HG02885 (cell line): ENCODE results near the gene SYNGR4.
"Not testable (repeated sequence)": the region's sequence is repeated elsewhere in the genome, so short reads cannot be mapped to it uniquely, and the experiment has no call there.

Experiments used
- ATAC-seq: cut with Tn5 transposase; IDR thresholded peaks from one replicate; pipeline ENCODE4 v1.9.1; 2021; ENCODE audit warnings: mild to moderate bottlenecking; ENCODE audit not compliant: unreplicated experiment, poor library complexity

The SYNGR4 gene, protein sequence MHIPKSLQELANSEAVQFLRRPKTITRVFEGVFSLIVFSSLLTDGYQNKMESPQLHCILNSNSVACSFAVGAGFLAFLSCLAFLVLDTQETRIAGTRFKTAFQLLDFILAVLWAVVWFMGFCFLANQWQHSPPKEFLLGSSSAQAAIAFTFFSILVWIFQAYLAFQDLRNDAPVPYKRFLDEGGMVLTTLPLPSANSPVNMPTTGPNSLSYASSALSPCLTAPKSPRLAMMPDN

DNA sequence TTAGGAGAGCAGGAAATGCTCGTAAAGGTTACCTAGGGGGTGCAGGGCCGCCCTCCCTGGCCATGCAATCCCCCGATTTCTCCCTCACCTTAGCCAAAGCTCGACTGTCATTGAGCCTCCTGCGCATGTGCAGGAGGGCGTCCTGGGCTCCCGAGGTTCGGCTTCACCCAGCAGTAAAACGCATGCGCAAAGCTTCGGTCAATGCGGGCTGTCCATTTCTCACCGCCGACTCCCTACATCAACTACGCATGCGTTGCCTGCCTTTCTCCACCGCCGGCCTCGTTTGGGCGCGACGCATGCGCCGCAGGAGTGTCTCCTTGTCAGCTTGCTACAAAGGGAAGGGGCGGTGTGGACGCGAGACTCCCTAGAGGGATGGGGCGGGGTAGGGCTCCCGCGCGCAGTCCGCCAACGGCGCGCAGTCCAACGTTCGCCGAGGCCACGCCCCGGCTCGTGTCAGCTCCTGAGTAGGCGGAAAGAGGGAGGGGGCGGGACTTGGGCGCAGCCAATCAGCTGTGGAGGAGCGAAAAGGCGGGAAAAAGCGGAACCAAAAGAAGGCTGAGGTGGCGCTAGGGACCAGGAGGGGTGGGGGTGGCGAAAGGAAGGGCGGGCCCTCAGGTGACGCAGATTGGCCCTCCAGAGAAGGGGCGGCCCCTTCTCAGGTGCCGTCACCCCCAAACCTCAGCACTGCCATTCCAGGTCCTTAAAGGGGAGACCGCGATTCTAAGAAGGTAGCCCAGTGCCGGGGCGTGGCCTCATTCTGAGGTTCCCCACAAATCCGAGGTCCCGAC is at the start of gene SYNGR4, which contains the start of gene TMEM143:
SYNGR4 (plus strand) TSS at position 558 of the 788 bp plus-strand sequence. CDS start 1,476 bp downstream, outside the sequence.
TMEM143 (minus strand) TSS at position 131 of the 788 bp plus-strand sequence; CDS start at position 111, 20 bp downstream.
- ATAC-seq = peak; percentile 84

GRCh38 chr19:48315712-48316111 is 48.5 kb upstream of the SYNGR4 start:
- ATAC-seq = no peak

- ATAC-seq = not testable (repeated sequence)
Measured at GRCh38 chr19:48317708-48317960, 46.5 kb upstream of the SYNGR4 start.

- ATAC-seq = no peak
Measured at GRCh38 chr19:48318286-48318987, 45.7 kb upstream of the SYNGR4 start.

- no peak for ATAC-seq
Measured at GRCh38 chr19:48319647-48320541, 44.3 kb upstream of the SYNGR4 start.

DNA sequence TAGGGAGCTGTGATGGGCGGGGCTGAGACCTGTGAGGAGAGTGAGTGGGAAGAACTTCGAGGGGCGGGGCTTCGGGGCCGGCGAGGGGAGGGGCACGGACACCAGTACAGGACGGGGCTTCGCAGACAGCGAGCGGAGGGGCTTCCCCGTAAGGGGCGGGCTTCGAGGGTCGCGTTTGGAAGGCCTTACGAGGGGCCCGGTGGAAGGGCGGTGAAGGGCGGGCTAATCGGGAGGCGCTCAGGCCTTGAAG is 42.9 kb upstream of the SYNGR4 start:
- ATAC-seq = peak; percentile 61

DNA sequence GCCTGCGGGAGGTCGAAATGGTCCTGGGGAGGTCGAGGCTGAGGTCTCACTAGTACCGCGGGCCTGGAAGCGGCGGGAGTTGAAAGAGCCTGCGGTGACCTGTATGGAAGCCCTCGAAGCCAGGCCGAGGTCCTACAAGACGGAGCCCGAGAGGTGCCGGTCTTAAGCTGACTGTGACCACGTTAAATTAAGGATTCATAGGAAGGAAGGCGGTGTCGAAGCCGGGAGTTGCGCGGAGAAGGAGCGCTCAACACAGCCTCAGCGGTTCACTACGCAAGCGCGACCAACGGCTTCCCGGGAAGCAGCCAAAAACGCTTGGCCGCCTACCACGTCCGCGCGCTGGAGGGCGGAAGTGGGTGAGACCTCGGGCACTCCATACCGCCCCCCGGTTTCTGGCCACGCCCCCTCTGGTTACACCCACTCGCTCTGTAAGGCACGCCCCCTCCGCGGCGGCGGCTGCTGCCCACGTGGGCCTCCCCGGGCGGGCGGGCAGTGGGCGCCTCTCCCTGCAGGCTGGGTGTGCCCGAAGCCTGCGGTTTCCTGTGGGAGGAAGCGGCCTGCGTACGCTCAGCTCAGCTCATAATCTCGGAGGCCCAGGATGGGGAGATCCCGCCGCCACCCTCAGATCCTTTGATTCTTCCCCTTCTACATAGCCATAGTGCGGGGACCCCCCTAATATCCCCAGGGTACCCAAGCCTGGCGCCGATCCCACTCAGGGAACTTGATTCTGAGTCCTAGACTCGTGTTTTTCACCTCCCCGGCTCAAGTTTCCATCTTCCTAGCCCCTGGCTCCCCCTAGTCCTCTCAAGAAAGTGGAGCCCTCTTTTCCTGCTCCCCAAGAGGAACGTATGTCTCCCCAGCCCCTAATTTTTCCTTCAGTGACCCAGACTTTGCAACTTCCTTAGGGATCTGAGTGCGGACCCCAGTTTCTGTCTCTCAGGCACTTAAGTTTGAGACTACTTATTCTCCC is 42.3 kb upstream of the SYNGR4 start:
- ATAC-seq = peak; percentile 66

GRCh38 chr19:48325265-48325910 is 38.8 kb upstream of the SYNGR4 start, which contains the start of gene EMP3:
TSS of gene EMP3 (plus strand) at chr19:48325552. CDS start at chr19:48326845, 1,293 bp downstream.
- ATAC-seq = peak; percentile 18

- ATAC-seq = no peak
Measured at GRCh38 chr19:48329167-48329891, 34.8 kb upstream of the SYNGR4 start.

DNA sequence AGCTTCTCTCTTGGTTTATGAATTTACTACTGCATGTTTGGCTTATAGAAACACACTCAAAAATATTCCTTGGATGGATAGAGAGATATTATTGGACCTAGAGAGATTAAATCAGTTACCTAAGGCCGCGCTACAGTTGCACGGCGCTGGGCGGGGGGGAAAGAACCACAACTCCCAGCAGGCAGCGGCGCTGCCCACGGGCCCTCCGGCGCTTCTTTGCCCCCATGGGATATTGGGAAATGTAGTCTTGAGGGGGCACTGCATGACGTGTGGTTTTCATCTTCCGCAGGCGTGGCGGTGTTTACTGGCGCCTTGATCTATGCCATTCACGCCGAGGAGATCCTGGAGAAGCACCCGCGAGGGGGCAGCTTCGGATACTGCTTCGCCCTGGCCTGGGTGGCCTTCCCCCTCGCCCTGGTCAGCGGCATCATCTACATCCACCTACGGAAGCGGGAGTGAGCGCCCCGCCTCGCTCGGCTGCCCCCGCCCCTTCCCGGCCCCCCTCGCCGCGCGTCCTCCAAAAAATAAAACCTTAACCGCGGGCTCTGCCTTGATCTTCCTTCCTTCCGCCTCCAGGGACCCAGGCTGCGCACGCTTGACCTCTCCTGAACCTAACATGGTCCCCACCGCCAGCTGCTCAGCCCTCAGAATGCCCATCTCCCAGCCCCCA is 34.0 kb upstream of the SYNGR4 start:
- ATAC-seq = peak; percentile 37

DNA sequence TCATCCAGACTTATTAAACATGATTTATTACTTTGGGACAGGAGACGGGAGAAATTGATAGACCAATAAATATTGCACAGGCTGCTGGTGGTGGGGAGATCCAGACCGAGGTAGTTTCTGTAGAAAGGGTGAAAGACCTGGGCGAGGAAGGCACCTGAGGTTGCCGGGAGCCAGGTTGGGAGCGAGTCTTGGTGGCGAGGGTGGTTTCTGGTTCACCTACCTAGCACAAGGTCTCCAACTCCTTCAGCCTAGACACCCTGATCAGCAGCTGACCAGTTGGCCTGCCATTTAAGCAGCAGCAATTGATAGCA is 31.9 kb upstream of the SYNGR4 start:
- no peak for ATAC-seq

DNA sequence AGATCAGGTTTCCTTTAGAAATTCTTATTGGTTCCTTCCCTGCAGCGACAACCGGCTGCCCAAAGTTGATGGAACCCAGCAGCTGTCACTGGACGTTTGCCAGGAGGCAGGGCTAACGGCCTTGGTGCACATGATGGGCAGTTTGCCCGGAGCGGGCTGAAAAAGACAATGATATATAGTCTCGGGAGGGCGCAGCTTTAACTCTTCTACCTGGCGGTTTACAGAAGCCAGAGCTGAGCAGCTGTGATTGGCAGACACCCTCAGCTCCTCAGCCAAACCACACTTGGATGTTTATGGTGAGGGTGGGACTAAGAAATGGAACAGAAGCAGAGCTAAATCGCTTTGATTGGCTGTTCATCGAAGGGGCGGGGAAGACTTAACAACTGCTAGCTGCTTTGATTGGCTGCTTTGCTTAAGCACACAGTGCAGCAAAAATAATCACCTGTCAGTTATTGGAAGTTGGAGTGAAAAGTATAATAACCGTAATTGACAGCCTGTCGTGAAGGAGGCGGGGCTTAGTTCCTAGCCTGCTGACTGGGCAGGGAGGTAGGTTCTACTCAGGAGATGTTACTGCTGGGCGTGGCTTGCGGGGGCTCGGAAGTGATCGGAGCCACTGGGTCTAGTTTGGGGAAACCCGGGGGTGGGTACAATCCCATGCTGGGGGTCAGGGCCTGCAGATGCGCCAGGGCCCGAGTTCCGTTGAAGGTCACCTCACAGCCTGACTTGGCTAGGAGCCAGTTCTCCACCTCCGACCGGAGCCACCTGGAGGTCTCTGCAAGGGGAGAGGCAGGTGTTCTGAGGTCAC is 31.3 kb upstream of the SYNGR4 start:
- ATAC-seq = peak; percentile 62

- ATAC-seq = peak; percentile 62
Measured at GRCh38 chr19:48333467-48334384, 30.4 kb upstream of the SYNGR4 start.

GRCh38 chr19:48338253-48338755 is 25.9 kb upstream of the SYNGR4 start:
- ATAC-seq = no peak

DNA sequence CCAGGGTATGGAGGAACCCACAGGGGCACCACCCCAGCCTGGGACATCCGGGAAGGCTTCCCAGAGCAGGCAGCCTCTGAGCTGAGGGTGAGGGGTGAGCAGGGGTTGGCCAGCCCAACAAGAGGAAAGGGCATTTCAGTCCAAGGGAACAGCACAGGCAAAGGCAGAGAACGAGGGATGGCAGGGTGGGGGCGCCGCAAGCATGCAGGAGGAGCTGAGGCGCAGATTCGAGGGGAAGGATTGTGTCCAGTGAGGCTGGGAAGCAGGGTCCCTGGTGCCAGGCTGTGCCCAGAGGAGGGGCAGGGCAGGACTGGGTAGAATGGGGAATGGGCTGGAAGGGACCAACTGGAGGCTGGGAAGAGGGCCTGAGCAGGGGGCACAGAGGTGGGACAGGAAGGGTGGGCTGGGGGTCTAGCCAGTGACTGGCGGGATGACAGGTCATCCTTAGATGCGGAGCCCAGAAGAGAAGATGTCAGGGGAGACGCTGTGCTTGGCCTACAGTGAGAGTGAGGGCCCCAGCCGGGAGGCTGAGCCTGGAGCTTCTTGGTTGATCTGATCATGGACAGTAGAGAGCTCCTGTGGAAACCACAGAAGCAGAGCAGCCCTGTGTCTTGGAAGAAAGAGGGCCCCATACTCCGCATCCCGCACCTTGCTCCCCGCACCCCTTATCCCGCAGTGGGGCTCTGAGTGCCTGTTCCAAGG is 25.2 kb upstream of the SYNGR4 start:
- ATAC-seq = no peak
